ENCODE results near the gene CBY3.
"Not testable (repeated sequence)": the region's sequence is repeated elsewhere in the genome, so short reads cannot be mapped to it uniquely, and the experiment has no call there.

The CBY3 gene

GRCh38 chr5:179680780-179681401 lies at the start of gene CBY3:
TSS of gene CBY3 (minus strand) at chr5:179681034. CDS start at chr5:179680918, 116 bp downstream.
- FAIRE-seq (no peak), DNase-seq (ENCODE audit: low spot score) (no peak)

DNA sequence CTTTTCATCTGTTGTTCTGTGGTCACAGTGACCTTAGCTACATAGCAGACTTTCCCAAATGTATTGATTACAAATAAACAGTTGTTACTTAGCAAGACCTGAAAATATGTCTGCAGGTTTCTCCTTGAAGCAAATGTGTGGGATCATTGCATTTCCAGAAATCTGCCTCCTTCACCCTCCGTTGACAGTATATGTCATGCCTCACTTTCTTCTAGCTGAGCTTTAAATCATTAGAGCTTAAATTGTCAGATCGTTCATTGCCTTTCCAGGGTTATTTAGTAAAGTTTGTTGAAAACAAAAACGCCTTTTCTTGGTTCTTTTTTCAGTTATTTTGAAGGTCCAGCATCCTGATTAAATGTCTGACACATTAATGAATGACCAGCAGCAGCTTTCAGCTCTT lies 49.5 kb upstream of the CBY3 start:
- FAIRE-seq (no peak), DNase-seq (ENCODE audit: low spot score) (no peak)

- no peak for FAIRE-seq
- DNase-seq (ENCODE audit: low spot score), result no peak
These were observed 48.9 kb upstream of the CBY3 start for GRCh38 chr5:179729727-179730126.

DNA sequence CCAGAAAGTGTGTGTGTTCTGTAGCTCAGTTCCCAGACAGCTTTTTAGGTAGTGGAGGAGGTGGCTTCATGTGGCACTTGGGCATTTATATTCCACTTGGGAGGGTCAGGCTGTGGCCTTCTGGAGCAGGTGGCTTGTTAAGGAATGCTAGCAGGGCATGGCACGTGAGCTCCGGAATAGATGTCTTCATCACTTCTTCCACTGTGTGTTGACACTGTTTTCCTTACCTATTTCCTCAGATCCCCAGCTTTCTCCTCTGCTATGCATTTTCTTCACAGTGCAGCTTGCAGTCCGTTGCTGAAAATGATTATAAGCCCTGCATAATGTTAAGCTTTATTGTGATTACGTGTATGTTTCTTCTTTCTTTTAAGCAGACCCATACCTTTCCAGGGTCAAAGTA lies 48.5 kb upstream of the CBY3 start:
- FAIRE-seq (no peak), DNase-seq (ENCODE audit: low spot score) (no peak)

- DNase-seq (ENCODE audit: low spot score) (no peak), FAIRE-seq (no peak)
These were observed 46.3 kb upstream of the CBY3 start for GRCh38 chr5:179727106-179727505.

GRCh38 chr5:179724163-179724562 lies 43.3 kb upstream of the CBY3 start:
- FAIRE-seq (no peak), DNase-seq (ENCODE audit: low spot score) (no peak)

DNA sequence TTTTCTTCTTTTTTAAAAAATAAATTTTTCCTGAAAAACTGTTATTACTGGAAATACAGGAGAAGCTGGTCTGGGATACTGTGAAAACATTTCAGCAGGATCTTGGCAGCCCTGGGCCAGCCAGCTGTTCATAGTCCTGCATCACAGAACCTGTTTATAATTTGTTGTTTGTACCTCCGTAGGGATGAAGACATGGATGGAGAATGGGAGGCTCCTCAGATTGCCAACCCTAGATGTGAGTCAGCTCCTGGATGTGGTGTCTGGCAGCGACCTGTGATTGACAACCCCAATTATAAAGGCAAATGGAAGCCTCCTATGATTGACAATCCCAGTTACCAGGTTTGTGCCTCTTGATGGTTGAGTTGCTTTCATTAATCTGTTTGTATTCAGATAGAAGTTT lies 39.4 kb upstream of the CBY3 start:
- DNase-seq (ENCODE audit: low spot score) (no peak), FAIRE-seq (no peak)

- FAIRE-seq (no peak), DNase-seq (ENCODE audit: low spot score) (no peak)
These were observed 35.5 kb upstream of the CBY3 start for GRCh38 chr5:179716286-179716685.

DNA sequence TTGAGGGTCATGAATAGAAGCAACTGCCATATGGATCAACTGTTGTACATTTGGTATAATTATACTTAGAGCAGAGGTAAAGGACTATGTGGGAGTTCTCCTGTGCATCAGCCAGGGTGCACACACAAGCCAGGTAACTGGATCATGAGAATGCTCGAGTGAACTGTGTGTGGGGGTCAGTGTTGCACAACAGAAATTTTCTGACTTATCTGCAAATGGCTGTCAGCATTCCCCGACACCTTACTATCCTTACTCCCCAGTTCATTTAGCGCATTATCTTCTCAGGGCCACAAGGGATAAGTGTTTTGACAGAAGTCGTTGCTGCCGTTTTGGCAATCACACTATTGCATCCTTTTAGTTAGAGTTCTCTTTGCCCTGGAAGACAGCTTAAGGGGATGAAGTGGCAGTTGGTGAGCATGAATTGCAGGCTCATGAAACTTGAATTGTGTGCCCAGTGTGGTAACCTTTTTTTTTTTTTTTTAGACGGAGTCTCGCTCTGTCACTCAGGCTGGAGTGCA lies 19.6 kb upstream of the CBY3 start:
- FAIRE-seq (no peak), DNase-seq (ENCODE audit: low spot score) (no peak)

DNA sequence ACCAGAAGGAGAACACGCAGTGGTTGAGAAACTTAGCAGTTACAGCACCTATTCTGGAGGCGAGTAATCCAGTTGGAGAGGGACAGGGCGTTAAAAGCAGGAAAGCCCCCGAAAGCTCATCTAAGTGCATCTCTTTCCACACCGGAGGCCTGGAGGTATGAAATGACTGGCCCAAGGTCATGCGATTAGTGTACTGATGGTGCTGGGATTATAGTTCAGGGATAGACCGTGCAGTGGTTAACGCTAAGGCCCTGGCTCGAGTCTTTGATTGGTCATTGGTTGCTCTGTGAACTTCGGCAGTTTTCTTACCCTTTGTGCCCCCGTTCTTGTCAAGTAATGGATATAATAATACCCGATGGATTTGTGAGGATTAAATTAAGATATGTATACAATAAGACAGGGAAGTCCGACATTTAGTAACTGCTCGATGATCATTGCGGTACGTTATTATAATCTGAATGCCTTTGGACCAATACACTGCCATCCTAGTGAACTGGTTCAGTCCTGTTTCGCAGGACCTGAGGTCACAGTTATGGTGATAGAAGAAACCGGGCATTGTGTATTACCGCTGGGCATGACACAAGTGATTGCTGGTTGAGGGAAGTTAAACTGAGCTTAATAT lies 18.9 kb upstream of the CBY3 start:
- peak; percentile 29 for DNase-seq (ENCODE audit: low spot score)
- no peak for FAIRE-seq

DNA sequence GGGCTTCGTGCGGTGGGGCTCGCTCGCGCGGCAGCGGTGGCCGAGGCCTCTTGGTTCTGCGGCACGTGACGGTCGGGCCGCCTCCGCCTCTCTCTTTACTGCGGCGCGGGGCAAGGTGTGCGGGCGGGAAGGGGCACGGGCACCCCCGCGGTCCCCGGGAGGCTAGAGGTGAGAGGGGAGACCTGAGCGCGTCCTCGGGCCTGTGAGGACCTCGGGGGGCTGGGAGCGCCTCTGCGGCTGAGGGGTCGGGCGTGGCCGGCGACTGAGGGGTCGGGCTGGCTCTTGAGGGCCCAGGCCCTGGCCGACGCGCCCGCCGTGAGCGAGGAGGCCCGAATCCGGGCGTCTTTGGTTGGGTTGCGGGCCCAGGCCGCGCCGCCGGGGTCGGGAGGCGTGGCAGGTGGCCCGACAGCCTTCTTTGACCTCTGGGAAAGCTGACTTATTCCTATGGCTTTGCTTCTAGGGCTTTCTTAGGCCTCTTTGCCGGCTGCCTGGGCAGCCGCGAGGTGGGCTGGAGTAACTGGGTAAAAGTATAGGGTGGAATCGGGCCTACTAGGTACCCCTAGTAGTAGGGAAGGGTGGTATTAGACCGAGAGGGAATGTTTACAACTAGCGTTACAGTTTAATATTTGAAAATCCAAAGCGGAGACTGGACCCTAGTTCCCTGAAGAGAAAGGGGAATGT lies 18.2 kb upstream of the CBY3 start, which contains the start of gene CANX:
CANX (plus strand) TSS at position 33 of the 681 bp plus-strand sequence. CDS start 6,715 bp downstream, outside the sequence.
- no peak for FAIRE-seq
- peak; percentile 38 for DNase-seq (ENCODE audit: low spot score)

DNA sequence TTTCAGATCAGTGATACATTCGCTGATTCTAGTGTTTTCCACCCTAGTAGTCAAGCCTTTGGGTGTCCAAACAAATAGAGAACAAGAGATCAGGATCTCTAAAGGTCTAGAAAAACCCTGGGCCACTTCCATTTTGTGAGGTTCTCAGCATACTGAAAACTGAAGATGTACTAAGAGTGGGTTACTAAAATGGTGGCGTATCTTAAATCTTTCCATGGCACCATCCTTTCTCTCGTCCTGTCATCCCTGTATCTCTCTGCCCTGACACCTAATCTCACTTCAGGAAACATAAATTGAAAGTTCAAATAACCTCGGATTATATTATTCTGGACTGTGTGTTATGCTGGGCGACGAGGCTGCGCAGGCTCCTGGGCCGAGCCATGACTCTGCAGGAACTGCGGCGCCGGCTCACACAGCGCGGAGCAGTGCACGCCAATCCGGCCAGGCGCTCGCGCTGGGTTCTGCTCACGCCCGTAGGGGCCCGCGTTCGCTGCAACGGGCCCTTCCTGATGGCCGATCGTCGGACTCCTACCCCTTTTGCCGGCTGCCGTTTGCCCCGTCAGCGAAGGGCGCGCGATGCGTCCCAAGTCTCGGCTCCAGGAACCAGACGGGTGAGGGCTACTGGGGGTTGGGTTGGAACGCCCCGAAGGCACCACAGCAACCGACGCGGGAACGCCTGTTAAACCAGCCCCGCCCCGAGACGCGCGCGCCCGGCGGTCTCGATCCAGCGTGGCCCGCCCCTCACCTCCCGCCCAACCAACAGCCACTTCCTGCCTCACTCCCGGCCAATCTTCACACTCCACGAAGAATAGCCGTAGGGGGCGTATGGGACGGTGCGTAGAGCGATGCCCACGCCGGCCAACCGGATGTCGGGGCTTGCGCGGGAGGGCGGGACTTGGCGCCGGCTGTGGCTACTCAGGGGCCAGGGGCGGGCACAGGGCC lies 17.4 kb upstream of the CBY3 start:
- peak; percentile 97 for FAIRE-seq
- peak; percentile 99 for DNase-seq (ENCODE audit: low spot score)

DNA sequence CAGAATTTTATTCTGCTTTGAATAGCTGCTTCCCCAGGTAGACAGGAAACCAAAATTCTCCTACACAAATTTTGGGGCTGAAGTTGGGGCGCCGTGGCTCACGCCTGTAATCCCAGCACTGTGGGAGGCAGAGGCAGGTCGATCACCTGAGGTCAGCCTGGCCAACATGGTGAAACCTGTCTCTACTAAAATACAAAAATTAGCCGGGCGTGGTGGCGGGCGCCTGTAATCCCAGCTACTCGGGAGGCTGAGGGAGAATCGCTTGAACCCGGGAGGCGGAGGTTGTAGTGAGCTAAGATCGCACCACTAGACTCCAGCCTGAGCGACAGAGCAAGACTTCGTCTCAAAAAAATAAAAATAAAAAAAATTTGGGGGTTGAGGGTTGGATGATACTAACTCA lies 16.7 kb upstream of the CBY3 start:
- FAIRE-seq; DNase-seq (ENCODE audit: low spot score): not testable (repeated sequence)

DNA sequence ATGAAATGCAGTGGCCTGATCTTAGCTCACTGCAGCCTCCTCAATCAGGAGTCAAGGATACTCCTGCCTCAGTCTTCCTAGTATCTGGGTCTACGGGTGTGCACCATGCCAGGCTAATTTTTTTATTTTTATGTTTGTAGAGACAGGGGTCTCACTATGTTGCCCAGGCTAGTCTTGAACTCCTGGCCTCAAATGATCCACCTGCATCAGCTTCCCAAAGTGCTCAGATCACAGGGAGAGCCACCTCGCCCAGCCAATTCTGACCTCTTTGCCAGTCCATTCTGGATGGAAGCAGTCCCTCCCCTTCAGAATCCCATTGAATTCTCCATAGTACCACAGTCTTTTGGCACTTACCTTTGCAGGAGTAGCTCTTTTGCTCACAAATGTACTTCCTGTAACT lies 16.3 kb upstream of the CBY3 start:
- FAIRE-seq (no peak), DNase-seq (ENCODE audit: low spot score) (no peak)

DNA sequence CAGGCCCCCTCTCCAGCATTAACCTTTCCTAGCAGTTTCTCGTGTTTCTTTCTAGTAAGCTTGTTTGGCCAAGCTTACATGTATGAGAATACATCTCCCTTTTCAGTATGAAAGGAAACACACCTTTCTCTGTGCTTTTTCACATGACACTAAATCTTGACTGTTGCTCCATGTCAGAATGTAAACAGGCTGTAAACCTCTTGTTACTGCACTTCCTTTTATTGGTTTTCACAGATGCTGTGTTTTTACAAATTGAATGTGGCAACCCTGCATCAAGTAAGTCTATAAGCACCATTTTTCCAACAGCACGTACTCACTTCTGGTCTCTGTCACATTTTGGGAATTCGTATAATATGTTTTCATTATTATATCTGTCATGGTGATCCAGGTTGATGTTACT lies 15.8 kb upstream of the CBY3 start:
- FAIRE-seq, result no peak

DNA sequence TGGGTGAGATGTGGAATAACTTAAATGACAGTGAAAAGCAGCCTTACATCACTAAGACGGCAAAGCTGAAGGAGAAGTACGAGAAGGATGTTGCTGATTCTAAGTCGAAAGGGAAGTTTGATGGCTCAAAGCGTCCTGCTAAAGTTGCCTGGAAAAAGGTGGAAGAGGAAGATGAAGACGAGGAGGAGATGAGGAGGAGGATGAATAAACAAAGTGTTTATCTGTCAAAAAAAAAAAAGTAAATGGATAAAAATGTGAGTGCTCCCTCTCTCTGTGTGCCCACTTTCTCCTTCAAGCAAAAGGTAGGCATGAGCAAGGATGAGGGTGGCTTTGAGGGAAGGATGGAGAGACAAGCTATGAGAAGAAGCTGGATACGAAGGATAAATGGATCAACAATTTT lies 13.7 kb upstream of the CBY3 start:
- FAIRE-seq, result no peak
- DNase-seq (ENCODE audit: low spot score), result no peak

More for the DNA sequence above, 15.8 kb upstream of the CBY3 start:
- no peak for DNase-seq (ENCODE audit: low spot score)

DNA sequence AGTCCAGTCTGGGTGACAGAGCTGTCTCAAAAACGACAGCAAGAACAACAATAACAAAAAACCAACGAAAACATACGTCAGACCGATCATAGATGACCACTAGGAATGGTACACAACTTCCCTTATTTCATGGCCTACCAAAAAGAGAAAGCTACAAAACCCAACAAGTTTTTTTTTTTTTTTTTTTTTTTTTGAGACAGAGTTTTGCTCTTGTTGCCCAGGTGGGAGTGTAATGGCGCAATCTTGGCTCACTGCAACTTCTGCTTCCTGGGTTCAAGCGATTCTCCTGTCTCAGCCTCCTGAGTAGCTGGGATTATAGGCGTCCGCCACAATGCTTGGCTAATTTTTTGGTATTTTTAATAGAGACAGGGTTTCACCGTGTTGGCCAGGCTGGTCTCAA lies 8.4 kb upstream of the CBY3 start:
- FAIRE-seq; DNase-seq (ENCODE audit: low spot score): not testable (repeated sequence)

- DNase-seq (ENCODE audit: low spot score) (no peak), FAIRE-seq (no peak)
These were observed 637 bp downstream of the CBY3 start for GRCh38 chr5:179680014-179680779.

- no peak for DNase-seq (ENCODE audit: low spot score)
- FAIRE-seq, result no peak
These were observed 1.7 kb downstream of the CBY3 start for GRCh38 chr5:179679014-179679674.
